ENCODE data around the gene PTGFR.

PTGFR gene

GRCh38 chr1:78490861-78491450 is at the start of gene PTGFR:
Gene PTGFR, plus strand, starts transcription at chr1:78490974. Its CDS starts 1,770 bp downstream, at chr1:78492744.
- in situ Hi-C loops (cut with MboI; ENCODE audit: low pct_unique_long_range_greater_than_20kb, low sequenced_read_pairs, unreplicated experiment) = no loop called here
- DNase-seq (ENCODE audit: low spot score) = no peak
- TF ChIP-seq CTCF (IDR thresholded peaks at IDR 0.05; ENCODE audit: extremely low read depth, insufficient read depth, missing control alignments) = no peak

- TF ChIP-seq CTCF (IDR thresholded peaks at IDR 0.05; ENCODE audit: extremely low read depth, insufficient read depth, missing control alignments) = no peak
- DNase-seq (ENCODE audit: low spot score) = no peak
- in situ Hi-C loops (cut with MboI; ENCODE audit: low pct_unique_long_range_greater_than_20kb, low sequenced_read_pairs, unreplicated experiment) = no loop called here
These were observed 48.9 kb upstream of the PTGFR start for GRCh38 chr1:78441921-78442320.

GRCh38 chr1:78447086-78447485 is 43.7 kb upstream of the PTGFR start:
- DNase-seq (ENCODE audit: low spot score) = no peak
- in situ Hi-C loops (cut with MboI; ENCODE audit: low pct_unique_long_range_greater_than_20kb, low sequenced_read_pairs, unreplicated experiment) = no loop called here
- no peak for TF ChIP-seq CTCF (IDR thresholded peaks at IDR 0.05; ENCODE audit: extremely low read depth, insufficient read depth, missing control alignments)

- in situ Hi-C loops (cut with MboI; ENCODE audit: low pct_unique_long_range_greater_than_20kb, low sequenced_read_pairs, unreplicated experiment) = no loop called here
- DNase-seq (ENCODE audit: low spot score) = no peak
- TF ChIP-seq CTCF (IDR thresholded peaks at IDR 0.05; ENCODE audit: extremely low read depth, insufficient read depth, missing control alignments) = no peak
These were observed 26.3 kb upstream of the PTGFR start for GRCh38 chr1:78464449-78464891.

- in situ Hi-C loops (cut with MboI; ENCODE audit: low pct_unique_long_range_greater_than_20kb, low sequenced_read_pairs, unreplicated experiment) = no loop called here
- no peak for DNase-seq (ENCODE audit: low spot score)
- no peak for TF ChIP-seq CTCF (IDR thresholded peaks at IDR 0.05; ENCODE audit: extremely low read depth, insufficient read depth, missing control alignments)
These were observed 25.6 kb upstream of the PTGFR start for GRCh38 chr1:78465143-78465542.

GRCh38 chr1:78468521-78468920 is 22.3 kb upstream of the PTGFR start:
- in situ Hi-C loops (cut with MboI; ENCODE audit: low pct_unique_long_range_greater_than_20kb, low sequenced_read_pairs, unreplicated experiment) = no loop called here
- no peak for DNase-seq (ENCODE audit: low spot score)
- TF ChIP-seq CTCF (IDR thresholded peaks at IDR 0.05; ENCODE audit: extremely low read depth, insufficient read depth, missing control alignments) = no peak

Measured in GM13977 (cell line).